Smooth muscle cell of the brain vasculature (primary cell): Measurements from ENCODE around the gene SREBF2.
"Not testable (repeated sequence)": the region's sequence is repeated elsewhere in the genome, so short reads cannot be mapped to it uniquely, and the experiment has no call there.

Source experiments
- DNase-seq: peaks from one replicate; pipeline ENCODE4 v3.0.0-alpha.2; 2012; ENCODE audit warnings: low read depth, low spot score

SREBF2 gene

GRCh38 chr22:41842996-41843970 lies 10.4 kb downstream of the SREBF2 start:
- no peak for DNase-seq

GRCh38 chr22:41844036-41844435 lies 11.1 kb downstream of the SREBF2 start:
- no peak for DNase-seq

- DNase-seq: no peak
Observed at GRCh38 chr22:41844513-41844912, 11.6 kb downstream of the SREBF2 start.

- DNase-seq: no peak
Observed at GRCh38 chr22:41845380-41846267, 12.7 kb downstream of the SREBF2 start.

- DNase-seq: no peak
Observed at GRCh38 chr22:41846268-41846987, 13.5 kb downstream of the SREBF2 start.

- no peak for DNase-seq
Observed at GRCh38 chr22:41847300-41847699, 14.4 kb downstream of the SREBF2 start.

- no peak for DNase-seq
Observed at GRCh38 chr22:41848468-41848867, 15.6 kb downstream of the SREBF2 start.

- no peak for DNase-seq
Observed at GRCh38 chr22:41856469-41856868, 23.6 kb downstream of the SREBF2 start.

- no peak for DNase-seq
Observed at GRCh38 chr22:41857155-41857859, 24.4 kb downstream of the SREBF2 start.

GRCh38 chr22:41857860-41858199 lies 24.9 kb downstream of the SREBF2 start:
- no peak for DNase-seq

GRCh38 chr22:41862160-41862529 lies 29.2 kb downstream of the SREBF2 start:
- no peak for DNase-seq

GRCh38 chr22:41862530-41863266 lies 29.8 kb downstream of the SREBF2 start:
- no peak for DNase-seq

GRCh38 chr22:41863472-41863871 lies 30.6 kb downstream of the SREBF2 start:
- no peak for DNase-seq

GRCh38 chr22:41868556-41868955 lies 35.7 kb downstream of the SREBF2 start:
- no peak for DNase-seq

- DNase-seq: not testable (repeated sequence)
Observed at GRCh38 chr22:41870081-41870480, 37.2 kb downstream of the SREBF2 start.

- DNase-seq: no peak
Observed at GRCh38 chr22:41870786-41871185, 37.9 kb downstream of the SREBF2 start.

- no peak for DNase-seq
Observed at GRCh38 chr22:41873391-41873790, 40.5 kb downstream of the SREBF2 start.

GRCh38 chr22:41874090-41874489 lies 41.2 kb downstream of the SREBF2 start:
- DNase-seq: no peak

- no peak for DNase-seq
Observed at GRCh38 chr22:41875531-41876270, 42.8 kb downstream of the SREBF2 start.

GRCh38 chr22:41876275-41876674 lies 43.4 kb downstream of the SREBF2 start:
- no peak for DNase-seq
